K562 treated with DMSO at 1 percent for 12 hours (cell line): Measurements from ENCODE around the gene FBH1. TPM values are rescaled to one million over a fixed set of nuclear protein-coding genes. Genes with fewer than 3 reads are reported as not detected.

ENCODE experiments used
- total RNA-seq: library from RNA; unstranded; fragments of 300-600 nt; gene quantifications from 2 replicates; pipeline ENCODE4 v1.2.3, GENCODE V29; 2022; ENCODE audit not compliant: insufficient read depth

The FBH1 gene
- total RNA-seq, result 51.1 and 78.6 TPM in 2 replicates

GRCh38 chr10:5889624-5890451 lies at the start of gene FBH1, which contains the start of gene ANKRD16:
Gene FBH1, plus strand, starts transcription at chr10:5890243. Its CDS starts 103 bp downstream, at chr10:5890346.
Gene ANKRD16, minus strand, starts transcription at chr10:5889893. Its CDS starts 539 bp downstream, at chr10:5889354.

GRCh38 chr10:5977471-5978229 lies 87.6 kb downstream of the FBH1 start, which contains the start of gene IL15RA:
Gene IL15RA, minus strand, starts transcription at chr10:5977543. Its CDS starts 51 bp downstream, at chr10:5977492.

Other genes starting within 250 kb of the FBH1 start
- 22.2 and 39.4 TPM in 2 replicates for gene ASB13, start 223.6 kb upstream of the FBH1 start, total RNA-seq
- 8.1 and 33.8 TPM in 2 replicates for gene TASOR2, start 205.4 kb upstream of the FBH1 start, total RNA-seq
- gene GDI2, start 76.8 kb upstream of the FBH1 start, total RNA-seq, result 106 and 210 TPM in 2 replicates
- 4.8 and 7.0 TPM in 2 replicates for gene ANKRD16, start 350 bp upstream of the FBH1 start, total RNA-seq
- gene IL15RA, start 87.3 kb downstream of the FBH1 start, total RNA-seq, result 22.3 and 28.3 TPM in 2 replicates
- gene IL2RA, start 172.1 kb downstream of the FBH1 start, total RNA-seq, result 1.2 TPM in 1 of 2 replicates, not detected in the other
- gene RBM17, start 198.8 kb downstream of the FBH1 start, total RNA-seq, result 43.4 and 72.4 TPM in 2 replicates